ENCODE results near the gene IL1B. TPM values are rescaled to one million over a fixed set of nuclear protein-coding genes. Genes with fewer than 3 reads are reported as not detected.

Gene IL1B
- total RNA-seq, 2 donors from 2014 or later: not detected

GRCh38 chr2:112813280-112813966 lies 23.2 kb downstream of the IL1B start:
- DNase-seq (ENCODE audit: low spot score): no peak
- Histone ChIP-seq H3K27ac (no peak overlapping the region), H3K9me3 (no peaks in the 10 kb centered on the region), H3K4me1 (replicated peaks) (no peaks in the 10 kb centered on the region), H3K4me3 (no peak overlapping the region), H3K36me3 (no peaks in the 10 kb centered on the region), H3K27me3 (replicated peaks; ENCODE audit: insufficient read depth) (no peaks in the 10 kb centered on the region)
- WGBS: 82% methylated on average over 10 of the region's 10 CpGs
- intact Hi-C loops (cut with DNase I): no loop called here
- no peak for TF ChIP-seq CTCF (IDR thresholded peaks at IDR 0.05)
- no peak for TF ChIP-seq POLR2A (IDR thresholded peaks at IDR 0.05)
- no peak for TF ChIP-seq POLR2AphosphoS5 (IDR thresholded peaks at IDR 0.05)

- no peak overlapping the region for H3K27ac ChIP-seq
- H3K27me3 ChIP-seq (replicated peaks; ENCODE audit: insufficient read depth): no peaks in the 10 kb centered on the region
- H3K36me3 ChIP-seq: no peaks in the 10 kb centered on the region
- no peak for DNase-seq (ENCODE audit: low spot score)
- H3K4me1 ChIP-seq (replicated peaks): no peaks in the 10 kb centered on the region
- TF ChIP-seq POLR2AphosphoS5 (IDR thresholded peaks at IDR 0.05) (no peak), POLR2A (IDR thresholded peaks at IDR 0.05) (no peak), CTCF (IDR thresholded peaks at IDR 0.05) (no peak)
- no peaks in the 10 kb centered on the region for H3K9me3 ChIP-seq
- H3K4me3 ChIP-seq: no peak overlapping the region
- WGBS: 73% methylated on average over 14 of the region's 14 CpGs
- intact Hi-C loops (cut with DNase I): no loop called here
Measured at GRCh38 chr2:112812318-112813267, 24.0 kb downstream of the IL1B start.

- Histone ChIP-seq H3K4me1 (replicated peaks) (no peaks in the 10 kb centered on the region), H3K4me3 (no peak overlapping the region), H3K36me3 (no peaks in the 10 kb centered on the region), H3K27ac (no peak overlapping the region), H3K9me3 (no peaks in the 10 kb centered on the region), H3K27me3 (replicated peaks; ENCODE audit: insufficient read depth) (no peaks in the 10 kb centered on the region)
- WGBS: 76% methylated on average over 7 of the region's 7 CpGs
- DNase-seq (ENCODE audit: low spot score): no peak
- intact Hi-C loops (cut with DNase I): no loop called here
- TF ChIP-seq CTCF (IDR thresholded peaks at IDR 0.05) (no peak), POLR2AphosphoS5 (IDR thresholded peaks at IDR 0.05) (peak; percentile 30)
Measured at GRCh38 chr2:112811841-112812306, 24.7 kb downstream of the IL1B start.

GRCh38 chr2:112811276-112811831 lies 25.2 kb downstream of the IL1B start:
- 78% methylated on average over 3 of the region's 3 CpGs for WGBS
- H3K4me1 ChIP-seq (replicated peaks): no peaks in the 10 kb centered on the region
- no peaks in the 10 kb centered on the region for H3K27me3 ChIP-seq (replicated peaks; ENCODE audit: insufficient read depth)
- H3K9me3 ChIP-seq: no peaks in the 10 kb centered on the region
- TF ChIP-seq CTCF (IDR thresholded peaks at IDR 0.05) (no peak), POLR2A (IDR thresholded peaks at IDR 0.05) (no peak), POLR2AphosphoS5 (IDR thresholded peaks at IDR 0.05) (no peak)
- no peaks in the 10 kb centered on the region for H3K36me3 ChIP-seq
- H3K27ac ChIP-seq: no peak overlapping the region
- no peak overlapping the region for H3K4me3 ChIP-seq
- intact Hi-C loops (cut with DNase I): no loop called here
- DNase-seq (ENCODE audit: low spot score): no peak
